Endothelial cell of umbilical vein (primary cell): ENCODE measurements around the gene XRCC1. TPM values are rescaled to one million over a fixed set of nuclear protein-coding genes. Genes with fewer than 3 reads are reported as not detected.

Experiments
- BruUV-seq: library from RNA; stranded (reverse); fragments of 400-500 nt; replicated peaks from 2 replicates; lab custom pipeline; 2021; lab: Mats Ljungman, UMichigan
- CTCF ChIA-PET: fragments of 300-600, 350-600 bp; sonication (Branson Sonifier 250); formaldehyde crosslinking; loops from one replicate; lab custom pipeline; 2021; ENCODE audit warnings: antibody characterized with exemption, inconsistent platforms; lab: Charles Lee
- POLR2A ChIA-PET: fragments of 300-600, 350-600 bp; sonication (Branson Sonifier 250); formaldehyde crosslinking; loops from one replicate; lab custom pipeline; 2021; ENCODE audit warnings: antibody characterized with exemption, inconsistent platforms; lab: Charles Lee
- DNase-seq: peaks from one replicate; pipeline ENCODE4 v3.0.0-alpha.2; 2011; ENCODE audit warnings: low read depth, low spot score
- FAIRE-seq: peaks from 2 replicates; lab custom pipeline; 2011; peaks lifted over from hg19 to GRCh38; lab: Jason Lieb, UNC
- H2AFZ ChIP-seq: 2 replicates; pipeline ENCODE4 v1.6.0; 2012; ENCODE audit warnings: low read depth, low read length, control low read depth, inconsistent platforms
- H3K27ac ChIP-seq: 2 replicates; pipeline ENCODE4 v1.5.1; 2011; ENCODE audit warnings: low read depth, mild to moderate bottlenecking, control low read depth, low read length, moderate library complexity; ENCODE audit not compliant: insufficient read depth
- H3K27me3 ChIP-seq, 2 experiments: 2 replicates each; pipeline versions ENCODE4 v1.6.0 to v1.6.1; 2011; ENCODE audit warnings: low read length in 2 of 2, mixed read lengths in 1 of 2; ENCODE audit not compliant: control insufficient read depth in 2 of 2, insufficient read depth in 2 of 2
- H3K36me3 ChIP-seq, 2 experiments: 2 replicates in 1 of 2; 3 replicates in 1 of 2; pipeline ENCODE4 v1.5.1; 2011; ENCODE audit warnings: low read length in 2 of 2, mild to moderate bottlenecking in 1 of 2, moderate library complexity in 1 of 2; ENCODE audit not compliant: control insufficient read depth in 2 of 2, insufficient read depth in 2 of 2; ENCODE audit errors: extremely low read depth in 1 of 2
- H3K4me1 ChIP-seq: 3 replicates; pipeline ENCODE4 v1.5.1; 2011; ENCODE audit warnings: mild to moderate bottlenecking, low read length; ENCODE audit not compliant: control insufficient read depth, insufficient read depth; ENCODE audit errors: extremely low read depth
- H3K4me2 ChIP-seq: 2 replicates; pipeline ENCODE4 v1.6.1; 2011; ENCODE audit warnings: low read length, control low read depth, mixed read lengths; ENCODE audit not compliant: insufficient read depth
- H3K4me3 ChIP-seq, 3 experiments: fragments of 200-600 bp in 1 of 3; sonication (generic), shearing (Covaris generic) in 1 of 3; replicated peaks in 1 of 3; 2 replicates each; pipeline ENCODE4 v1.5.1; 2011 to 2016; ENCODE audit warnings: control low read depth in 3 of 3, low read length in 3 of 3, mild to moderate bottlenecking in 2 of 3, inconsistent platforms in 1 of 3, low read depth in 1 of 3, moderate library complexity in 1 of 3; ENCODE audit not compliant: insufficient read depth in 1 of 3
- H3K79me2 ChIP-seq: 2 replicates; pipeline ENCODE4 v1.6.0; 2012; ENCODE audit warnings: low read length, inconsistent platforms; ENCODE audit not compliant: control insufficient read depth, insufficient read depth
- H3K9ac ChIP-seq: replicated peaks from 2 replicates; pipeline ENCODE3; 2011; ENCODE audit warnings: low read length, control low read depth; ENCODE audit not compliant: insufficient read depth; ENCODE audit errors: extremely low read depth
- H3K9me1 ChIP-seq: replicated peaks from 3 replicates; pipeline ENCODE4 v1.6.0; 2011; ENCODE audit warnings: mild to moderate bottlenecking, low read length; ENCODE audit not compliant: control insufficient read depth, insufficient read depth; ENCODE audit errors: extremely low read depth
- H3K9me3 ChIP-seq: replicated peaks from 2 replicates; pipeline ENCODE4 v1.5.1; 2012; ENCODE audit warnings: low read length, inconsistent platforms; ENCODE audit not compliant: control insufficient read depth, insufficient read depth
- H4K20me1 ChIP-seq: replicated peaks from 2 replicates; pipeline ENCODE3; 2011; ENCODE audit warnings: mild to moderate bottlenecking, low read length; ENCODE audit not compliant: control insufficient read depth, insufficient read depth; ENCODE audit errors: extremely low read depth
- CTCF ChIP-seq, 2 donors: IDR thresholded peaks; 1 replicate in 1 of 2; 2 replicates in 1 of 2; pipeline ENCODE4 v1.5.1; 2011; ENCODE audit warnings: low read length in 2 of 2, mild to moderate bottlenecking in 2 of 2, moderate library complexity in 2 of 2, control low read depth in 1 of 2, inconsistent platforms in 1 of 2, low read depth in 1 of 2; ENCODE audit not compliant: insufficient read depth in 1 of 2; ENCODE audit errors: extremely low read depth in 1 of 2
- EZH2 ChIP-seq: IDR thresholded peaks from 2 replicates; pipeline ENCODE4 v1.6.1; 2012; ENCODE audit warnings: borderline replicate concordance, low read depth, mild to moderate bottlenecking, moderate library complexity, low read length, inconsistent platforms; ENCODE audit not compliant: severe bottlenecking
- FOS ChIP-seq: IDR thresholded peaks from 2 replicates; pipeline ENCODE4 v1.6.1; 2011; ENCODE audit warnings: mild to moderate bottlenecking, low read length, moderate library complexity, borderline replicate concordance; ENCODE audit not compliant: insufficient read depth
- GATA2 ChIP-seq: IDR thresholded peaks from 2 replicates; pipeline ENCODE4 v1.7.0; 2011; ENCODE audit warnings: low read depth, mild to moderate bottlenecking, moderate library complexity, mixed read lengths, low read length; ENCODE audit not compliant: insufficient read length, insufficient read depth
- JUN ChIP-seq: IDR thresholded peaks from 2 replicates; pipeline ENCODE4 v1.6.1; 2011; ENCODE audit warnings: borderline replicate concordance, low read depth; ENCODE audit not compliant: insufficient read length, insufficient read depth
- MAX ChIP-seq: IDR thresholded peaks from 2 replicates; pipeline ENCODE4 v1.6.1; 2011; ENCODE audit not compliant: insufficient read depth, insufficient read length
- MYC ChIP-seq: IDR thresholded peaks from one replicate; pipeline ENCODE4 v1.6.1; 2011; ENCODE audit warnings: mild to moderate bottlenecking, low read depth, low read length
- POLR2A ChIP-seq: IDR thresholded peaks from 2 replicates; pipeline ENCODE4 v1.6.1; 2012; ENCODE audit warnings: low read depth, mild to moderate bottlenecking, control low read depth, low read length
- POLR2AphosphoS5 ChIP-seq: IDR thresholded peaks from 2 replicates; pipeline ENCODE4 v1.6.1; 2012; ENCODE audit warnings: low read depth, mild to moderate bottlenecking, control low read depth, low read length, moderate library complexity; ENCODE audit not compliant: insufficient read depth
- dilution Hi-C: fragments of 300-500 bp; cut with MboI; formaldehyde crosslinking; loops from one replicate; pipeline ENCODE4 v1.15.0; 2019; ENCODE audit warnings: low sequenced_read_pairs; ENCODE audit not compliant: extremely low pct_ligation_motif_present
- intact Hi-C: fragments of 100-400 bp; cut with micrococcal nuclease; formaldehyde crosslinking; loops from one replicate; pipeline ENCODE4 v1.10.0; 2022
- polyA plus RNA-seq, 4 experiments: library from polyadenylated mRNA; depleted of rRNA in 3 of 4; stranded (reverse) in 3 of 4; unstranded in 1 of 4; fragments of >200 nt; gene quantifications; 2 replicates each; pipeline versions ENCODE4 v1.2.1 to v1.2.3, GENCODE V29; 2011 to 2012; ENCODE audit warnings: missing spikeins in 1 of 4
- total RNA-seq: library from RNA; stranded (reverse); gene quantifications from 2 replicates; pipeline ENCODE4 v1.2.3, GENCODE V29; 2021

Gene XRCC1
- total and polyA plus RNA-seq, 2 donors (not counting 3 experiments of a cell fraction or from before 2014, with no cell fraction given): 29.5 to 39.3 TPM

DNA sequence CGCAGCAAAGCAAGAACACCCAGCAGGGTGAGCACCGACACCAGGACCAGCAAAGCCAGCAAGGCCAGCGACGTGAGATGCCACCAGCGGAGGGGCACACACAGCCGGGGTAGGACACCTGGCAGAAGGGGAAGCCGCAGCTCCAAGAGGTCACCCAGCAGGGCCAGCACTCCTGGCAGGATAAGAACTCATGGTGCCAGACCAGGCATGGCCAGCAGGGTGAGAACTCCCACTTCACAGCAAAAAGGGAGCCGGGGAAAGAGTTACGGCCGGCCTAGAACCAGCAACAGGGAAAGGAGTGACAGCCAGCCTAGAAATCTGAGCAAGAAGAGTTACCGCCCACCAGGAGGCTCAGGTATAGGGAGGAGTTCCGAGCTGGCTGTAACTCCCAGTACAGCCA is 37.0 kb upstream of the XRCC1 start:
- DNase-seq (no peak), FAIRE-seq (no peak)
- Histone ChIP-seq H3K9me1 (no peaks in the 10 kb centered on the region), H3K79me2 (peaks cover 18% of the 10 kb centered on the region), H3K27ac (no peak overlapping the region), H3K4me1 (no peaks in the 10 kb centered on the region), H3K4me3 (no peak overlapping the region), H3K9me3 (no peaks in the 10 kb centered on the region), H3K27me3 (no peaks in the 10 kb centered on the region), H3K4me2 (no peak overlapping the region), H2AFZ (no peak overlapping the region), H3K9ac (no peak overlapping the region), H4K20me1 (no peaks in the 10 kb centered on the region), H3K36me3 (peaks cover 0 to 30% of the 10 kb centered on the region in 2 experiments)
- no TSS peak for BruUV-seq
- POLR2A ChIA-PET: no interaction called here
- TF ChIP-seq MYC: no peak
- TF ChIP-seq CTCF (IDR thresholded peaks at IDR 0.05; ENCODE audit: extremely low read depth in 1 of 2, insufficient read depth in 1 of 2, low read depth in 1 of 2, low read length in 2 of 2): no peak
- no peak for TF ChIP-seq EZH2
- no peak for TF ChIP-seq FOS
- no peak for TF ChIP-seq MAX
- TF ChIP-seq GATA2: no peak
- TF ChIP-seq POLR2AphosphoS5: no peak
- TF ChIP-seq JUN: no peak
- TF ChIP-seq POLR2A: no peak
- intact Hi-C loops (no loop called here), dilution Hi-C loops (no loop called here)
- CTCF ChIA-PET: no interaction called here
